GM23338 (cell line): ENCODE measurements around the gene VASN. TPM values are rescaled to one million over a fixed set of nuclear protein-coding genes. Genes with fewer than 3 reads are reported as not detected.

Source experiments
- ATAC-seq: fragments of 200-7000 bp; cut with Tn5 transposase; 3 replicates; pipeline ENCODE4 v1.9.1; 2020
- DNase-seq: peaks from one replicate; pipeline ENCODE4 v3.0.0-alpha.2; 2015; ENCODE audit warnings: low spot score
- H2AFZ ChIP-seq: fragments of 200-600 bp; sonication (generic); 2 replicates; pipeline ENCODE4 v1.8.0; 2016; ENCODE audit warnings: antibody characterized with exemption, mild to moderate bottlenecking, moderate library complexity
- H3F3A ChIP-seq: fragments of 200-600 bp; sonication (generic); replicated peaks from 2 replicates; pipeline ENCODE4 v1.8.0; 2017; ENCODE audit warnings: antibody characterized with exemption, mixed run types, low read depth
- H3K27ac ChIP-seq: fragments of 200-600 bp; sonication (generic); 2 replicates; pipeline ENCODE4 v1.6.1; 2016; ENCODE audit warnings: low read depth
- H3K27me3 ChIP-seq: fragments of 200-600 bp; sonication (generic); 2 replicates; pipeline ENCODE4 v1.8.0; 2016; ENCODE audit warnings: mild to moderate bottlenecking, mixed run types, moderate library complexity; ENCODE audit not compliant: insufficient read depth
- H3K36me3 ChIP-seq: fragments of 200-600 bp; sonication (generic); 2 replicates; pipeline ENCODE4 v1.8.0; 2016; ENCODE audit warnings: mild to moderate bottlenecking; ENCODE audit not compliant: insufficient read depth
- H3K4me1 ChIP-seq: fragments of 200-600 bp; sonication (generic); 2 replicates; pipeline ENCODE4 v1.8.0; 2016; ENCODE audit warnings: mild to moderate bottlenecking, moderate library complexity; ENCODE audit not compliant: insufficient read depth
- H3K4me2 ChIP-seq: fragments of 200-600 bp; sonication (generic); 2 replicates; pipeline ENCODE4 v1.7.1; 2017; ENCODE audit warnings: mixed run types
- H3K4me3 ChIP-seq: fragments of 200-600 bp; sonication (generic); 2 replicates; pipeline ENCODE4 v1.6.1; 2016; ENCODE audit warnings: mixed run types
- H3K79me2 ChIP-seq: fragments of 200-600 bp; sonication (generic); replicated peaks from 2 replicates; pipeline ENCODE4 v1.8.0; 2017; ENCODE audit warnings: mild to moderate bottlenecking; ENCODE audit not compliant: insufficient read depth
- H3K9me2 ChIP-seq: fragments of 200-600 bp; sonication (generic); 2 replicates; pipeline ENCODE4 v1.8.0; 2017; ENCODE audit not compliant: insufficient read depth
- H4K20me1 ChIP-seq: fragments of 200-600 bp; sonication (generic); replicated peaks from 2 replicates; pipeline ENCODE4 v1.8.0; 2017; ENCODE audit warnings: mild to moderate bottlenecking; ENCODE audit not compliant: insufficient read depth
- H3K27ac Mint-ChIP-seq: 2 replicates; pipeline ENCODE4 v1.8.0; 2020; ENCODE audit warnings: inconsistent platforms, mild to moderate bottlenecking, moderate library complexity, mixed read lengths
- H3K27me3 Mint-ChIP-seq: 3 replicates; pipeline ENCODE4 v1.8.0; 2022; ENCODE audit warnings: low read depth, mild to moderate bottlenecking, moderate library complexity, mixed read lengths, inconsistent platforms; ENCODE audit not compliant: insufficient read depth, poor library complexity
- H3K36me3 Mint-ChIP-seq: 3 replicates; pipeline ENCODE4 v1.8.0; 2021; ENCODE audit warnings: low read depth, mild to moderate bottlenecking, inconsistent platforms, moderate library complexity, mixed read lengths
- H3K4me1 Mint-ChIP-seq: 3 replicates; pipeline ENCODE4 v1.8.0; 2020; ENCODE audit warnings: mild to moderate bottlenecking, inconsistent platforms, mixed read lengths
- H3K4me3 Mint-ChIP-seq: 3 replicates; pipeline ENCODE4 v1.8.0; 2021; ENCODE audit warnings: moderate library complexity, mild to moderate bottlenecking, inconsistent platforms, mixed read lengths
- H3K9me3 Mint-ChIP-seq: 3 replicates; pipeline ENCODE4 v1.8.0; 2020; ENCODE audit warnings: moderate library complexity, mild to moderate bottlenecking, inconsistent platforms, mixed read lengths
- CREB1 ChIP-seq: fragments of 250-450 bp; sonication (Bioruptor Pico); IDR thresholded peaks from 2 replicates; pipeline ENCODE4 v1.5.0; 2020; ENCODE audit warnings: low read depth, mild to moderate bottlenecking, moderate library complexity
- CTCF ChIP-seq, 2 experiments: fragments of 200-600 bp in 1 of 2; sonication (generic) in 1 of 2; conservative IDR thresholded peaks; 2 replicates each; pipeline versions ENCODE4 v1.5.1 to v1.6.1; 2016 to 2017; ENCODE audit warnings: antibody characterized with exemption in 2 of 2, low read depth in 2 of 2, mild to moderate bottlenecking in 2 of 2, moderate library complexity in 1 of 2
- EZH2 ChIP-seq: fragments of 200-600 bp; sonication (generic); IDR thresholded peaks from one replicate; pipeline ENCODE4 v1.8.0; 2017; ENCODE audit warnings: antibody characterized with exemption, mild to moderate bottlenecking, low read depth; ENCODE audit not compliant: unreplicated experiment
- EZH2phosphoT487 ChIP-seq: fragments of 200-600 bp; sonication (generic); IDR thresholded peaks from one replicate; pipeline ENCODE4 v1.8.1; 2018; ENCODE audit warnings: antibody characterized with exemption; ENCODE audit not compliant: unreplicated experiment
- NANOG ChIP-seq: IDR thresholded peaks from 2 replicates; pipeline ENCODE4 v1.6.1; 2016; ENCODE audit warnings: antibody characterized with exemption, borderline replicate concordance
- STAT1 ChIP-seq: IDR thresholded peaks from one replicate; pipeline ENCODE4 v1.6.1; 2016; ENCODE audit warnings: antibody characterized with exemption; ENCODE audit not compliant: unreplicated experiment
- ZNF114 ChIP-seq: fragments of 250-450 bp; sonication (Bioruptor Pico); IDR thresholded peaks from 2 replicates; pipeline ENCODE4 v1.5.0; 2020; ENCODE audit warnings: mild to moderate bottlenecking, moderate library complexity
- polyA plus RNA-seq: library from polyadenylated mRNA; unstranded; fragments of >200 nt; fragmentation: Nextera tagmentation; extraction: Ambion mirVana; gene quantifications from 2 replicates; pipeline ENCODE4 v1.2.1, GENCODE V29; 2016
- total RNA-seq: library from RNA; depleted of rRNA; stranded (reverse); fragments of >200 nt; shearing (Covaris generic); gene quantifications from 2 replicates; pipeline ENCODE4 v1.2.3, GENCODE V29; 2014
- TF ChIP-seq, protein P1 (sequence below): fragments of 250-450 bp; sonication (Bioruptor Pico); IDR thresholded peaks from 2 replicates; pipeline ENCODE4 v1.5.0; 2020; ENCODE audit warnings: mild to moderate bottlenecking, moderate library complexity
- TF ChIP-seq, protein P2 (sequence below): IDR thresholded peaks from 2 replicates; pipeline ENCODE4 v1.6.1; 2016; ENCODE audit warnings: antibody characterized with exemption

Gene VASN
- total and polyA plus RNA-seq, 2 experiments from 2014 or later, result 8.0 to 15.5 TPM

DNA sequence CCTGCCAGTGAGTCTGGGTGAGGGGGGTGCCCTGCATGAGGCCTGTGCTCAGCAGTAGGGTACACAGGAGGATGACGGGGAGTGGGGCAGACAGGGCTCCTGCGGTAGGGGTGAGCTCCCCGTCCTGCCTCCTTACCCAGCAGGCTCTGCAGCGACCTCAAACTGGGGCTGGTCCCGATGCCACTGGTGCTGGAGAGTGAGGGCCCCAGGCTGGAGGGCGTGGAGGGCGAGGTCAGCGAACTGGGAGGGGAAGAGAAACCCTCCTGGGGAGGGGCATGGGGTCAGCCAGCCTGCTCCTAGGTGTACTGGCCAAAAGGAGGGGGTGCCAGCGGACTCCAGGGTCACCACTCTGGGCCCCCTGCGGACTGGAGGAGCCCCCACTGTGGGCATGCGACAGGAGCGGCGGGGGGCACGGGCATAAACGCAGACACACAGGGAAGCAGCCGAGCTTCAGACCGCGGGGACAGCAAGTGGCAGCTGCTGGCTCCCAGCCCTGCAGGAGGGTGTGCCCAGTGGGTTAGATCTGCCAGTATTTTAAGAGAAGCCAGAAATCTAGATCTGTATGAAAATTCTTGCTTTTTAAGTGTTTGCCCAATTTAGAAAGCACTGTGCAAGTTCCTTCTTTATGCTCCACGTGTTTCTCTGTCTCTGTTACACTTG, 9.0 kb upstream of the VASN start:
- DNase-seq (no peak), ATAC-seq (no peak)
- H3K4me1 ChIP-seq, result no peaks in the 10 kb centered on the region
- Mint-ChIP-seq H3K4me1 (no peaks in the 10 kb centered on the region; the same call in 1 of the 3 replicates), H3K27ac (no peak overlapping the region), H3K27me3 (peaks cover 6% of the 10 kb centered on the region), H3K4me3 (no peak overlapping the region), H3K36me3 (no peaks in the 10 kb centered on the region), H3K9me3 (no peaks in the 10 kb centered on the region)
- H3K9me2 ChIP-seq, result no peaks in the 10 kb centered on the region
- H3K36me3 ChIP-seq, result no peaks in the 10 kb centered on the region
- H3K27me3 ChIP-seq, result no peaks in the 10 kb centered on the region
- H3F3A ChIP-seq, result 0 out of 2 replicates have a peak, but pooled peaks cover 4% of the 10 kb centered on the region
- no peak overlapping the region for H2AFZ ChIP-seq
- TF ChIP-seq CREB1 (CRISPR knock-in tag), result no peak
- no peak for TF ChIP-seq EZH2
- TF ChIP-seq, protein P1, sequence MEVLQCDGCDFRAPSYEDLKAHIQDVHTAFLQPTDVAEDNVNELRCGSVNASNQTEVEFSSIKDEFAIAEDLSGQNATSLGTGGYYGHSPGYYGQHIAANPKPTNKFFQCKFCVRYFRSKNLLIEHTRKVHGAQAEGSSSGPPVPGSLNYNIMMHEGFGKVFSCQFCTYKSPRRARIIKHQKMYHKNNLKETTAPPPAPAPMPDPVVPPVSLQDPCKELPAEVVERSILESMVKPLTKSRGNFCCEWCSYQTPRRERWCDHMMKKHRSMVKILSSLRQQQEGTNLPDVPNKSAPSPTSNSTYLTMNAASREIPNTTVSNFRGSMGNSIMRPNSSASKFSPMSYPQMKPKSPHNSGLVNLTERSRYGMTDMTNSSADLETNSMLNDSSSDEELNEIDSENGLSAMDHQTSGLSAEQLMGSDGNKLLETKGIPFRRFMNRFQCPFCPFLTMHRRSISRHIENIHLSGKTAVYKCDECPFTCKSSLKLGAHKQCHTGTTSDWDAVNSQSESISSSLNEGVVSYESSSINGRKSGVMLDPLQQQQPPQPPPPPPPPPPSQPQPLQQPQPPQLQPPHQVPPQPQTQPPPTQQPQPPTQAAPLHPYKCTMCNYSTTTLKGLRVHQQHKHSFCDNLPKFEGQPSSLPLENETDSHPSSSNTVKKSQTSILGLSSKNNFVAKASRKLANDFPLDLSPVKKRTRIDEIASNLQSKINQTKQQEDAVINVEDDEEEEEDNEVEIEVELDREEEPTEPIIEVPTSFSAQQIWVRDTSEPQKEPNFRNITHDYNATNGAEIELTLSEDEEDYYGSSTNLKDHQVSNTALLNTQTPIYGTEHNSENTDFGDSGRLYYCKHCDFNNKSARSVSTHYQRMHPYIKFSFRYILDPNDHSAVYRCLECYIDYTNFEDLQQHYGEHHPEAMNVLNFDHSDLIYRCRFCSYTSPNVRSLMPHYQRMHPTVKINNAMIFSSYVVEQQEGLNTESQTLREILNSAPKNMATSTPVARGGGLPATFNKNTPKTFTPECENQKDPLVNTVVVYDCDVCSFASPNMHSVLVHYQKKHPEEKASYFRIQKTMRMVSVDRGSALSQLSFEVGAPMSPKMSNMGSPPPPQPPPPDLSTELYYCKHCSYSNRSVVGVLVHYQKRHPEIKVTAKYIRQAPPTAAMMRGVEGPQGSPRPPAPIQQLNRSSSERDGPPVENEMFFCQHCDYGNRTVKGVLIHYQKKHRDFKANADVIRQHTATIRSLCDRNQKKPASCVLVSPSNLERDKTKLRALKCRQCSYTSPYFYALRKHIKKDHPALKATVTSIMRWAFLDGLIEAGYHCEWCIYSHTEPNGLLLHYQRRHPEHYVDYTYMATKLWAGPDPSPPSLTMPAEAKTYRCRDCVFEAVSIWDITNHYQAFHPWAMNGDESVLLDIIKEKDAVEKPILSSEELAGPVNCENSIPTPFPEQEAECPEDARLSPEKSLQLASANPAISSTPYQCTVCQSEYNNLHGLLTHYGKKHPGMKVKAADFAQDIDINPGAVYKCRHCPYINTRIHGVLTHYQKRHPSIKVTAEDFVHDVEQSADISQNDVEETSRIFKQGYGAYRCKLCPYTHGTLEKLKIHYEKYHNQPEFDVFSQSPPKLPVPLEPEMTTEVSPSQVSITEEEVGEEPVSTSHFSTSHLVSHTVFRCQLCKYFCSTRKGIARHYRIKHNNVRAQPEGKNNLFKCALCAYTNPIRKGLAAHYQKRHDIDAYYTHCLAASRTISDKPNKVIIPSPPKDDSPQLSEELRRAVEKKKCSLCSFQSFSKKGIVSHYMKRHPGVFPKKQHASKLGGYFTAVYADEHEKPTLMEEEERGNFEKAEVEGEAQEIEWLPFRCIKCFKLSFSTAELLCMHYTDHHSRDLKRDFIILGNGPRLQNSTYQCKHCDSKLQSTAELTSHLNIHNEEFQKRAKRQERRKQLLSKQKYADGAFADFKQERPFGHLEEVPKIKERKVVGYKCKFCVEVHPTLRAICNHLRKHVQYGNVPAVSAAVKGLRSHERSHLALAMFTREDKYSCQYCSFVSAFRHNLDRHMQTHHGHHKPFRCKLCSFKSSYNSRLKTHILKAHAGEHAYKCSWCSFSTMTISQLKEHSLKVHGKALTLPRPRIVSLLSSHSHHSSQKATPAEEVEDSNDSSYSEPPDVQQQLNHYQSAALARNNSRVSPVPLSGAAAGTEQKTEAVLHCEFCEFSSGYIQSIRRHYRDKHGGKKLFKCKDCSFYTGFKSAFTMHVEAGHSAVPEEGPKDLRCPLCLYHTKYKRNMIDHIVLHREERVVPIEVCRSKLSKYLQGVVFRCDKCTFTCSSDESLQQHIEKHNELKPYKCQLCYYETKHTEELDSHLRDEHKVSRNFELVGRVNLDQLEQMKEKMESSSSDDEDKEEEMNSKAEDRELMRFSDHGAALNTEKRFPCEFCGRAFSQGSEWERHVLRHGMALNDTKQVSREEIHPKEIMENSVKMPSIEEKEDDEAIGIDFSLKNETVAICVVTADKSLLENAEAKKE (CRISPR knock-in tag), result no peak
- TF ChIP-seq STAT1, result no peak
- TF ChIP-seq EZH2phosphoT487, result no peak
- TF ChIP-seq CTCF (conservative IDR thresholded peaks at IDR 0.05; ENCODE audit: low read depth in 2 of 2), result no peak
- TF ChIP-seq ZNF114 (CRISPR knock-in tag), result no peak
- no peak for TF ChIP-seq NANOG
- TF ChIP-seq, protein P2, sequence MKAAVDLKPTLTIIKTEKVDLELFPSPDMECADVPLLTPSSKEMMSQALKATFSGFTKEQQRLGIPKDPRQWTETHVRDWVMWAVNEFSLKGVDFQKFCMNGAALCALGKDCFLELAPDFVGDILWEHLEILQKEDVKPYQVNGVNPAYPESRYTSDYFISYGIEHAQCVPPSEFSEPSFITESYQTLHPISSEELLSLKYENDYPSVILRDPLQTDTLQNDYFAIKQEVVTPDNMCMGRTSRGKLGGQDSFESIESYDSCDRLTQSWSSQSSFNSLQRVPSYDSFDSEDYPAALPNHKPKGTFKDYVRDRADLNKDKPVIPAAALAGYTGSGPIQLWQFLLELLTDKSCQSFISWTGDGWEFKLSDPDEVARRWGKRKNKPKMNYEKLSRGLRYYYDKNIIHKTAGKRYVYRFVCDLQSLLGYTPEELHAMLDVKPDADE, result no peak
- no peaks in the 10 kb centered on the region for H3K79me2 ChIP-seq
- H3K27ac ChIP-seq, result no peak overlapping the region
- no peaks in the 10 kb centered on the region for H4K20me1 ChIP-seq
- H3K4me2 ChIP-seq, result no peak overlapping the region
- no peak overlapping the region for H3K4me3 ChIP-seq
